ENCODE data around the gene EVA1A.

EVA1A gene

GRCh38 chr2:75560768-75561565 is at the start of gene EVA1A:
TSS of gene EVA1A (minus strand) at chr2:75560939. CDS start at chr2:75518140, 42,799 bp downstream.
- DNase-seq (ENCODE audit: low spot score) = no peak
- TF ChIP-seq CTCF (IDR thresholded peaks at IDR 0.05) = no peak
- H3K27ac ChIP-seq = no peak within 1 kb of the TSS
- H3K4me3 ChIP-seq = peak within 1 kb of the TSS; percentile 72

- Histone ChIP-seq H3K4me3 (no peak overlapping the region), H3K27ac (no peak overlapping the region)
- DNase-seq (ENCODE audit: low spot score) = no peak
- TF ChIP-seq CTCF (IDR thresholded peaks at IDR 0.05) = no peak
Measured at GRCh38 chr2:75609937-75610508, 49.3 kb upstream of the EVA1A start.

- no peak overlapping the region for H3K4me3 ChIP-seq
- TF ChIP-seq CTCF (IDR thresholded peaks at IDR 0.05) = no peak
- no peak overlapping the region for H3K27ac ChIP-seq
- no peak for DNase-seq (ENCODE audit: low spot score)
Measured at GRCh38 chr2:75609334-75609689, 48.6 kb upstream of the EVA1A start.

- DNase-seq (ENCODE audit: low spot score) = no peak
- H3K27ac ChIP-seq = no peak overlapping the region
- TF ChIP-seq CTCF (IDR thresholded peaks at IDR 0.05) = peak; percentile 64
- H3K4me3 ChIP-seq = no peak overlapping the region
Measured at GRCh38 chr2:75608684-75609333, 48.1 kb upstream of the EVA1A start.

GRCh38 chr2:75607988-75608683 is 47.4 kb upstream of the EVA1A start:
- Histone ChIP-seq H3K27ac (no peak overlapping the region), H3K4me3 (no peak overlapping the region)
- no peak for TF ChIP-seq CTCF (IDR thresholded peaks at IDR 0.05)
- DNase-seq (ENCODE audit: low spot score) = no peak

GRCh38 chr2:75607400-75607798 is 46.7 kb upstream of the EVA1A start:
- no peak for DNase-seq (ENCODE audit: low spot score)
- H3K4me3 ChIP-seq = no peak overlapping the region
- no peak overlapping the region for H3K27ac ChIP-seq
- TF ChIP-seq CTCF (IDR thresholded peaks at IDR 0.05) = no peak

Data from coronary artery (tissue), 2 donors.